Epithelial cell of esophagus (primary cell): Measurements from ENCODE around the gene NLK.
A peak's percentile ranks its signal among the peaks of the same experiment; 100 is the strongest.

Source experiments
- DNase-seq: peaks from one replicate; pipeline ENCODE4 v3.0.0; 2010; ENCODE audit warnings: low read depth
- H3K4me3 ChIP-seq: 2 replicates; pipeline ENCODE4 v1.5.1; 2011; ENCODE audit warnings: mild to moderate bottlenecking, low read length, control low read depth
- CTCF ChIP-seq: IDR thresholded peaks from 2 replicates; pipeline ENCODE4 v1.5.1; 2011; ENCODE audit warnings: low read depth, mild to moderate bottlenecking, low read length, control low read depth, inconsistent platforms; ENCODE audit not compliant: insufficient read depth; ENCODE audit errors: missing control alignments

The NLK gene

DNA sequence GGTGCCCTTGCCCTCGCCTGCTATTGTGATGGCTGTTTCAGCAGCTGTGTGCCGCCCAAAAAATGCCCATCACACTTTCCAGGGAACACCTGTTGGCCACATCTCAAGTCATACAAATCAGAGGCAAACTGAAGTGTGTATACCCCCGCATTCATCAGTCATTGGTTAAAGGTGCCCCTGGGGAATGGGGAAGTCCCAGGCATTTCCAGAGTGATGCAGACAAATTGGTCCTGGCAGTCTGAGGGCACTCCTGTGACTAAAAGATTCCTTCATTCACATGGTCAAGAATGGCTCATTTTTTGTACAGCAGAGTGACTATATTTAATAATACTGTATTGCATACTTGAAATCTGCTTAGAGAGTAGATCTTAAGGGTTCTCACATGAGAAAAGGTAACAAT lies 173.6 kb downstream of the NLK start:
- no peak for DNase-seq

GRCh38 chr17:28216528-28216927 lies 174.1 kb downstream of the NLK start:
- no peak overlapping the region for H3K4me3 ChIP-seq
- peak; percentile 72 for DNase-seq
- no peak for TF ChIP-seq CTCF

More for the DNA sequence above, 173.6 kb downstream of the NLK start:
- no peak overlapping the region for H3K4me3 ChIP-seq
- TF ChIP-seq CTCF: no peak

GRCh38 chr17:28219771-28220170 lies 177.3 kb downstream of the NLK start:
- no peak overlapping the region for H3K4me3 ChIP-seq
- no peak for DNase-seq
- TF ChIP-seq CTCF: no peak

DNA sequence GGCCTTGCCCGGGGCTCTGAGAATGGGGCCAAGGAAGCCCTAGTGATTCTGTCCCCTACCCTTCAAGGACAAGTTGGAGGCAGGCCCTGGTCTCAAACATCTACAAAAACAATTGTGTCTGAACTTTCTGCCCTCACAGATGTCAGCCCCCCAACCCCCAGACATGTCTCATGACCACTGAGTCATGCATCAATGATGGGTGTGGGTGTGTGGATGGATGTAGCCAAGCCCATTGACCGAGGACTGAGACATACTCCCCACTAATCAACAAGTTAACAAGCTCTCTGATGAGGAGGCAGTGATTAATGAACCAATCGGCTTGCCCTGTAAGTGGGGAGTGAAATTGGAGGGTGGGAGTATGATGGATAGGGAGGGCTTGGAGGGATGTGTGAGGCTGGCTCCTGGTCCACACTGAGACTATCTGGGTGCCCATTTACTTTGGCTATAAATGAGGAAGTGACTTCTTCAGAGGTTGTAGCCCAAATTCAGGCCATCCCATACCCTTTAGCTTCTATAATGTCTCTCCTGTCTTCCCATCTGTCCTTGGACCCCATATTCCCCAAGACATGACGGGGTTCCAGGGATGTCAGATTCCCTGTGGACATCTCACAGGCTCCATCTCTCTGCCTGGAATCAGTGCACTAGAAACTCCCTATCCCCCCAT lies 179.4 kb downstream of the NLK start:
- TF ChIP-seq CTCF: no peak
- no peak for DNase-seq
- H3K4me3 ChIP-seq: no peak overlapping the region

- no peak for TF ChIP-seq CTCF
- H3K4me3 ChIP-seq: no peak overlapping the region
- DNase-seq: no peak
Observed at GRCh38 chr17:28225271-28225670, 182.8 kb downstream of the NLK start.

DNA sequence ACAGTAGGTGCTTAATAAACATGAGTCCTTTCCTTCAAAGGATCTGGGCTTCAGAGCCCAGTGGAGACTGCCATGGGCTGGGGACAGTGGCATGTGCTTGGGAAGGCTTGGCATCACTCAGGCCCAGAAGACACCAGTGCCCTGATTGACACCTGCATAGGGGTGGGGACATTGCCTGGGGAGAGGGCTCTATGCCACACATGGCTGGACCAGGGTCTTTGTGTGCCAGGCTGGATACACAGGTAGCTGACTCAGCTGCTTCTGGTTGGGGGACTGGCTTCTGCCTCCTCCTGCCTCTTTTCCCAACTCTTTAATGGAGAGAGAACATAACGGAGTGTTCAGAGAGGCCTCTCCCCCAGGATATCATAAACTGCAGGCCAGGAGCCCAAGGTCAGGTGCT lies 183.4 kb downstream of the NLK start:
- TF ChIP-seq CTCF: no peak
- no peak overlapping the region for H3K4me3 ChIP-seq
- DNase-seq: no peak

DNA sequence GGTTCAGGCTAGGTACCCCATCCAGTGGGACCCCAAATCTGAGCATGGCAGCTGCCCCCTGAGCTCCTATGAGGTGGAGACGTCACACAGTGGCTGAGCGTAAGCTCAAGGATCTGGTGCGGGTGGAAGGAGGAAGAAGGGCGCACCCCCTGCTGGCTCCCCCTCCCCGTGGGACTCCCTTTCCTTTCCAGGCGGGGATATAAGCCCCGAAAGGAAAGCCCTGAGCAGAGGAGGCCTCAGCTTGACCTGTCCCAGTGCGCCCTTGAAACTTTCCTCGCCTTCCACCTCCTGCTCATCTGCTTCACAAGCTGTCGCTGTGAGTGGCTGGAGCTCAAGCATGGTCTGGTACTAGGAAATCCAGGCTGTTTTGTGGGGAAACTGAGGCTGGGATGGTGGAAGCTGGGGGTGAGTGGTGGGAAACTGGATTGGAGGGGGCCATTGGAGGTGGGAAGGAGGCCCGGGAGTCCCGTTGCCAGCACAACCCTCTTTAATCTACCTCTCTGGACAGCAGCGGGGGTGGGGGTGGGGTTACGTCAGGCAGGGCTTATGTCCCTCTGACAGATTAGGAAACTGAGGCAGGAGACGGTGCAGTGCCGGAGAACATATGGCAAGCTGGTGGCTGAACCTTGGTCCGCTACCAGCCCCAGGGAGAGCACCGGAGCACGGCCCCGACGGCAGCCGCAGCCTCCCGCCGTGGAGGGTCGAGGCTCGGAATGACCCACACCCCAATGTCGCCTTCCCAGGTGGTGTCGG lies 184.3 kb downstream of the NLK start:
- H3K4me3 ChIP-seq: peak overlapping the region; percentile 64

More for the DNA sequence above, 184.3 kb downstream of the NLK start:
- no peak for DNase-seq
- TF ChIP-seq CTCF: no peak
